IMR-90 (cell line): ENCODE data around the gene FAM151A. TPM values are rescaled to one million over a fixed set of nuclear protein-coding genes. Genes with fewer than 3 reads are reported as not detected.

Experiments
- ATAC-seq: fragments of 200-7000 bp; cut with Tn5 transposase; 2 replicates; pipeline ENCODE4 v1.9.1; 2020; ENCODE audit warnings: low read depth, mild to moderate bottlenecking, moderate library complexity
- BruUV-seq: library from RNA; stranded (reverse); fragments of 400-500 nt; replicated peaks from 2 replicates; lab custom pipeline; 2021; lab: Mats Ljungman, UMichigan
- CTCF ChIA-PET: fragments of 300-600 bp; formaldehyde crosslinking; extraction: SDS; loops from one replicate; lab custom pipeline; 2021; ENCODE audit warnings: antibody characterized with exemption; lab: Yijun Ruan, JAX
- POLR2A ChIA-PET: fragments of 300-600 bp; sonication (Branson Sonifier 250); formaldehyde crosslinking; loops from one replicate; lab custom pipeline; 2022; ENCODE audit warnings: antibody characterized with exemption; ENCODE audit not compliant: unreplicated experiment; lab: Charles Lee
- DNase-seq: peaks from one replicate; pipeline ENCODE4 v3.0.0; 2013
- H2AFZ ChIP-seq: replicated peaks from 2 replicates; pipeline ENCODE3; 2013; ENCODE audit warnings: low read length, mild to moderate bottlenecking; ENCODE audit not compliant: poor library complexity
- H2AK5ac ChIP-seq: 2 replicates; pipeline ENCODE4 v1.6.1; 2013; ENCODE audit warnings: low read depth, low read length, inconsistent platforms
- H2AK9ac ChIP-seq: replicated peaks from 2 replicates; pipeline ENCODE3; 2013; ENCODE audit warnings: mild to moderate bottlenecking, low read depth, low read length, moderate library complexity; ENCODE audit not compliant: poor library complexity
- H2BK120ac ChIP-seq: 2 replicates; pipeline ENCODE4 v1.6.1; 2013; ENCODE audit warnings: low read depth, low read length, inconsistent platforms
- H2BK15ac ChIP-seq: 3 replicates; pipeline ENCODE4 v1.6.1; 2013; ENCODE audit warnings: low read depth, low read length, inconsistent platforms
- H2BK20ac ChIP-seq: 2 replicates; pipeline ENCODE4 v1.6.1; 2013; ENCODE audit warnings: low read depth, mild to moderate bottlenecking, inconsistent platforms, low read length, moderate library complexity
- H2BK5ac ChIP-seq: 2 replicates; pipeline ENCODE4 v1.6.1; 2013; ENCODE audit warnings: mild to moderate bottlenecking, low read depth, low read length, inconsistent platforms; ENCODE audit not compliant: poor library complexity, severe bottlenecking
- H3K14ac ChIP-seq: replicated peaks from 2 replicates; pipeline ENCODE4 v1.6.1; 2013; ENCODE audit warnings: low read depth, low read length, inconsistent platforms
- H3K18ac ChIP-seq: 2 replicates; pipeline ENCODE4 v1.6.1; 2013; ENCODE audit warnings: low read depth, low read length, control low read depth
- H3K23ac ChIP-seq: 2 replicates; pipeline ENCODE4 v1.6.1; 2013; ENCODE audit warnings: low read depth, low read length, inconsistent platforms
- H3K27ac ChIP-seq: 2 replicates; pipeline ENCODE4 v1.5.1; 2013; ENCODE audit warnings: mild to moderate bottlenecking, control low read depth, low read length; ENCODE audit not compliant: insufficient read depth
- H3K27me3 ChIP-seq: 2 replicates; pipeline ENCODE4 v1.6.1; 2013; ENCODE audit warnings: low read length; ENCODE audit not compliant: control insufficient read depth, insufficient read depth
- H3K36me3 ChIP-seq: 2 replicates; pipeline ENCODE4 v1.6.1; 2013; ENCODE audit warnings: low read length, mixed read lengths; ENCODE audit not compliant: control insufficient read depth, insufficient read depth
- H3K4ac ChIP-seq: 2 replicates; pipeline ENCODE4 v1.6.1; 2013; ENCODE audit warnings: low read depth, low read length, inconsistent platforms
- H3K4me1 ChIP-seq: 2 replicates; pipeline ENCODE4 v1.6.1; 2013; ENCODE audit warnings: low read length, mixed read lengths; ENCODE audit not compliant: control insufficient read depth, insufficient read depth
- H3K4me2 ChIP-seq: 2 replicates; pipeline ENCODE4 v1.6.1; 2013; ENCODE audit warnings: low read depth, mild to moderate bottlenecking, control low read depth, low read length, moderate library complexity
- H3K4me3 ChIP-seq: 2 replicates; pipeline ENCODE4 v1.5.1; 2013; ENCODE audit warnings: low read depth, mild to moderate bottlenecking, control low read depth, low read length, moderate library complexity; ENCODE audit not compliant: insufficient read depth
- H3K56ac ChIP-seq: 2 replicates; pipeline ENCODE4 v1.6.1; 2013; ENCODE audit warnings: low read length, inconsistent platforms; ENCODE audit not compliant: insufficient read depth; ENCODE audit errors: extremely low read depth
- H3K79me1 ChIP-seq, 2 experiments: 2 replicates each; pipeline ENCODE4 v1.6.1; 2013; ENCODE audit warnings: low read length in 2 of 2, inconsistent platforms in 1 of 2, low read depth in 1 of 2
- H3K9ac ChIP-seq: 2 replicates; pipeline ENCODE4 v1.6.1; 2013; ENCODE audit warnings: low read depth, low read length, control low read depth
- H3K9me1 ChIP-seq: 2 replicates; pipeline ENCODE4 v1.6.1; 2013; ENCODE audit warnings: low read length, inconsistent platforms; ENCODE audit not compliant: insufficient read depth
- H3K9me3 ChIP-seq: 2 replicates; pipeline ENCODE4 v1.6.1; 2013; ENCODE audit warnings: low read length; ENCODE audit not compliant: control insufficient read depth, insufficient read depth
- H4K20me1 ChIP-seq: 2 replicates; pipeline ENCODE4 v1.6.1; 2013; ENCODE audit warnings: low read length, inconsistent platforms; ENCODE audit not compliant: insufficient read depth
- H4K5ac ChIP-seq: 2 replicates; pipeline ENCODE4 v1.6.1; 2013; ENCODE audit warnings: mild to moderate bottlenecking, low read depth, low read length, control low read depth
- H4K8ac ChIP-seq, 2 experiments: 2 replicates each; pipeline ENCODE4 v1.6.1; 2013; ENCODE audit warnings: low read depth in 2 of 2, low read length in 2 of 2, control low read depth in 1 of 2, inconsistent platforms in 1 of 2
- H4K91ac ChIP-seq: 2 replicates; pipeline ENCODE4 v1.6.1; 2013; ENCODE audit warnings: low read depth, low read length, inconsistent platforms; ENCODE audit not compliant: insufficient read depth
- RAD21 ChIP-seq: IDR thresholded peaks from 2 replicates; pipeline ENCODE4 v1.6.1; 2012; ENCODE audit warnings: low read length, improper control_type of control experiment
- SMC3 ChIP-seq: fragments of 150-350 bp; IDR thresholded peaks from 2 replicates; pipeline ENCODE4 v1.6.1; 2016; ENCODE audit warnings: low read depth, mild to moderate bottlenecking, antibody characterized with exemption, low read length, moderate library complexity
- WGBS, 2 experiments: methylation state at CpG; one replicate each; pipeline versions ENCODE4 v1.1.5 to v1.1.7; 2013; ENCODE audit warnings: missing lambda C conversion rate in 2 of 2; ENCODE audit not compliant: insufficient read length in 1 of 2; ENCODE audit errors: extremely low coverage in 2 of 2; 5-methylcytosine and 5-hydroxymethylcytosine counted together
- dilution Hi-C: fragments of 300-500 bp; cut with HindIII; formaldehyde crosslinking; loops from one replicate; pipeline ENCODE4 v1.14.3; 2018; ENCODE audit warnings: low sequenced_read_pairs; ENCODE audit not compliant: unreplicated experiment
- in situ Hi-C: fragments of 300-500 bp; cut with MboI; formaldehyde crosslinking; loops from 3 replicates; pipeline ENCODE4 v1.14.3; 2019; ENCODE audit warnings: low sequenced_read_pairs, inconsistent platforms, mixed read lengths
- intact Hi-C: fragments of 100-400 bp; cut with micrococcal nuclease; formaldehyde crosslinking; loops from 2 replicates; pipeline ENCODE4 v1.10.0; 2022
- polyA plus RNA-seq, 3 experiments: library from polyadenylated mRNA; depleted of rRNA; stranded (reverse); fragments of >200 nt; gene quantifications; 2 replicates each; pipeline ENCODE4 v1.2.3, GENCODE V29; 2012; ENCODE audit warnings: low replicate concordance in 1 of 3
- total RNA-seq: library from RNA; depleted of rRNA; stranded (reverse); fragments of >200 nt; gene quantifications from 2 replicates; pipeline ENCODE4 v1.2.3, GENCODE V29; 2012

FAM151A gene
- total and polyA plus RNA-seq, 2 of the 4 experiments (the other 2 are of a cell fraction) = not detected

DNA sequence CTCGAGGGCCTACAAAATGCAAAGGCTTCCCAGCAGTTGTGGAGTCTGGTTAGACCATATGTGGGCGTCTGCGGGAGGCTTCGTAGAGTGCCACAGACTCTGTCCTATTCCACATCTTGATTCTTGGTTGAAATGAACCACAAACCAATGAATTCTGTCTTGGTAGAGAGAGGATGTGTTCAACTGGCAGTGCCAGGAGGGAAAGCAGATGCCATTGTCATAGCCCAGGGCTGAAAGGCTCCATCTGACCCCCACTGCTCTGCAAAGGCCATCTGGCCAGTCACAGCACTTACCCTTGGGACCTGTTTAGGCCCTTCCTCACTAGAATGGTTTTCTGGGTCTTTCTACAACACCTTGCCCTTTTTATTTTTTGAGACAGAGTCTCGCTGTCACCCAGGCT lies 53.2 kb downstream of the FAM151A start:
- Histone ChIP-seq H3K36me3 (no peaks in the 10 kb centered on the region), H2AK9ac (peak overlapping the region; percentile 15), H3K27ac (no peak overlapping the region), H3K9me3 (no peaks in the 10 kb centered on the region), H3K56ac (no peak overlapping the region), H3K4ac (no peak overlapping the region), H3K27me3 (no peaks in the 10 kb centered on the region), H2AFZ (no peak overlapping the region), H4K20me1 (no peaks in the 10 kb centered on the region), H3K9me1 (no peaks in the 10 kb centered on the region; the same call in 1 of the 2 replicates), H3K14ac (no peak overlapping the region), H3K18ac (no peak overlapping the region), H3K23ac (no peak overlapping the region), H2BK120ac (no peak overlapping the region), H2BK20ac (no peak overlapping the region), H3K9ac (no peak overlapping the region), H3K79me1 (no peaks in the 10 kb centered on the region), H3K4me3 (no peak overlapping the region), H4K5ac (no peak overlapping the region), H4K8ac (no peak overlapping the region), H3K4me2 (no peak overlapping the region), H2AK5ac (no peak overlapping the region), H4K91ac (no peak overlapping the region), H2BK15ac (no peak overlapping the region), H3K4me1 (peaks cover 3% of the 10 kb centered on the region; the same call in 1 of the 2 replicates), H2BK5ac (no peak overlapping the region)
- no CpG with 5 or more reads among the region's 5 CpGs for WGBS, 2 experiments
- BruUV-seq = no TSS peak
- ChIA-PET POLR2A (no interaction called here), CTCF (no interaction called here)
- in situ Hi-C loops (no loop called here), intact Hi-C loops (no loop called here), dilution Hi-C loops (no loop called here)
- TF ChIP-seq SMC3 = no peak
- no peak for TF ChIP-seq RAD21
- ATAC-seq = no peak
- DNase-seq = no peak
